CD14-positive monocyte (primary cell): ENCODE data around the gene HSPA1L. TPM values are rescaled to one million over a fixed set of nuclear protein-coding genes. Genes with fewer than 3 reads are reported as not detected.
A peak's percentile ranks its signal among the peaks of the same experiment; 100 is the strongest.

Source experiments
- DNase-seq, 3 donors: peaks; one replicate each; pipeline ENCODE4 v3.0.0-alpha.2; 2011 to 2022
- H2AFZ ChIP-seq: 2 replicates; pipeline ENCODE4 v1.6.0; 2012; ENCODE audit warnings: mild to moderate bottlenecking, low read depth, low read length, inconsistent platforms; ENCODE audit not compliant: insufficient read depth, poor library complexity, severe bottlenecking
- H3K27ac ChIP-seq, 2 donors: 1 replicate in 1 of 2; 2 replicates in 1 of 2; pipeline ENCODE4 v1.5.1; 2012 to 2013; ENCODE audit warnings: low read length in 2 of 2, control low read depth in 1 of 2, inconsistent platforms in 1 of 2, low read depth in 1 of 2, mild to moderate bottlenecking in 1 of 2
- H3K27me3 ChIP-seq, 2 donors: one replicate each; pipeline versions ENCODE4 v1.6.0 to v1.6.1; 2011 to 2013; ENCODE audit warnings: low read length in 2 of 2; ENCODE audit not compliant: control insufficient read depth in 2 of 2, insufficient read depth in 2 of 2
- H3K36me3 ChIP-seq, 2 donors: replicated peaks in 1 of 2; 1 replicate in 1 of 2; 2 replicates in 1 of 2; pipeline versions ENCODE4 v1.5.1 to v1.6.1; 2012 to 2013; ENCODE audit warnings: low read length in 2 of 2, control low read depth in 1 of 2, inconsistent platforms in 1 of 2, mild to moderate bottlenecking in 1 of 2; ENCODE audit not compliant: insufficient read depth in 2 of 2, control insufficient read depth in 1 of 2
- H3K4me1 ChIP-seq, 2 donors: 1 replicate in 1 of 2; 2 replicates in 1 of 2; pipeline versions ENCODE4 v1.5.1 to v1.6.1; 2012 to 2013; ENCODE audit warnings: low read length in 2 of 2, control low read depth in 1 of 2, inconsistent platforms in 1 of 2, mild to moderate bottlenecking in 1 of 2, moderate library complexity in 1 of 2; ENCODE audit not compliant: insufficient read depth in 2 of 2, control insufficient read depth in 1 of 2
- H3K4me2 ChIP-seq: replicated peaks from 2 replicates; pipeline ENCODE3; 2012; ENCODE audit warnings: low read length, moderate library complexity, mild to moderate bottlenecking; ENCODE audit not compliant: poor library complexity, severe bottlenecking; ENCODE audit errors: extremely low read depth
- H3K4me3 ChIP-seq, 3 experiments: fragments of 200-600 bp in 1 of 3; sonication (generic) in 1 of 3; replicated peaks in 1 of 3; 1 replicate in 2 of 3; 2 replicates in 1 of 3; pipeline ENCODE4 v1.5.1; 2011 to 2013; ENCODE audit warnings: low read length in 3 of 3, mild to moderate bottlenecking in 3 of 3, control low read depth in 2 of 3, low read depth in 2 of 3, inconsistent platforms in 1 of 3, moderate library complexity in 1 of 3
- H3K79me2 ChIP-seq: 2 replicates; pipeline ENCODE4 v1.6.0; 2012; ENCODE audit warnings: mild to moderate bottlenecking, control low read depth, inconsistent platforms, low read length, moderate library complexity; ENCODE audit not compliant: insufficient read depth
- H3K9ac ChIP-seq: 2 replicates; pipeline ENCODE4 v1.6.0; 2017; ENCODE audit warnings: low read length, mild to moderate bottlenecking; ENCODE audit not compliant: insufficient read depth, poor library complexity, severe bottlenecking
- H3K9me3 ChIP-seq, 2 donors: replicated peaks in 1 of 2; 1 replicate in 1 of 2; 2 replicates in 1 of 2; pipeline versions ENCODE4 v1.5.1 to v1.6.1; 2012 to 2013; ENCODE audit warnings: low read length in 2 of 2, control low read depth in 1 of 2; ENCODE audit not compliant: control insufficient read depth in 1 of 2, insufficient read depth in 1 of 2
- H4K20me1 ChIP-seq: 2 replicates; pipeline ENCODE4 v1.6.0; 2012; ENCODE audit warnings: mild to moderate bottlenecking, low read length, control low read depth, moderate library complexity; ENCODE audit not compliant: insufficient read depth
- H3K27ac Mint-ChIP-seq, 7 donors: one replicate each; pipeline ENCODE4 v1.8.0; 2020; ENCODE audit warnings: mild to moderate bottlenecking in 7 of 7, mixed read lengths in 7 of 7, moderate library complexity in 6 of 7, inconsistent platforms in 2 of 7
- H3K27me3 Mint-ChIP-seq, 3 donors: one replicate each; pipeline ENCODE4 v1.8.0; 2021 to 2022; ENCODE audit warnings: low read depth in 3 of 3, mild to moderate bottlenecking in 3 of 3, mixed read lengths in 3 of 3, moderate library complexity in 3 of 3, inconsistent platforms in 1 of 3
- H3K36me3 Mint-ChIP-seq, 2 donors: one replicate each; pipeline ENCODE4 v1.8.0; 2020; ENCODE audit warnings: mixed read lengths in 2 of 2, inconsistent platforms in 1 of 2, mild to moderate bottlenecking in 1 of 2
- H3K4me1 Mint-ChIP-seq: one replicate; pipeline ENCODE4 v1.8.0; 2020; ENCODE audit warnings: mild to moderate bottlenecking, mixed read lengths
- H3K4me3 Mint-ChIP-seq, 2 donors: one replicate each; pipeline ENCODE4 v1.8.0; 2020; ENCODE audit warnings: mild to moderate bottlenecking in 2 of 2, mixed read lengths in 2 of 2, moderate library complexity in 1 of 2
- H3K9me3 Mint-ChIP-seq, 7 donors: one replicate each; pipeline ENCODE4 v1.8.0; 2020 to 2022; ENCODE audit warnings: mixed read lengths in 7 of 7, mild to moderate bottlenecking in 6 of 7, moderate library complexity in 6 of 7, inconsistent platforms in 2 of 7
- WGBS: methylation state at CpG from one replicate; pipeline ENCODE4 v1.1.5; 2013; ENCODE audit warnings: missing lambda C conversion rate; ENCODE audit not compliant: insufficient coverage; 5-methylcytosine and 5-hydroxymethylcytosine counted together
- intact Hi-C, 2 donors: fragments of 100-400 bp; cut with micrococcal nuclease; formaldehyde crosslinking; loops; one replicate each; pipeline versions ENCODE4 v1.15.0 to v1.15.1; 2023
- polyA plus RNA-seq, 3 donors: library from polyadenylated mRNA; depleted of rRNA in 1 of 3; unstranded in 2 of 3; stranded (reverse) in 1 of 3; fragments of 300-500 nt in 2 of 3; fragments of >200 nt in 1 of 3; fragmentation: Illumina TruSeq in 2 of 3; gene quantifications; 1 replicate in 2 of 3; 2 replicates in 1 of 3; pipeline ENCODE4 v1.2.3, GENCODE V29; 2012 to 2021
- TF ChIP-seq, protein P1 (sequence below): fragments of 200-600 bp; IDR thresholded peaks from one replicate; pipeline ENCODE4 v1.8.0; 2022; ENCODE audit warnings: antibody characterized with exemption, mild to moderate bottlenecking

Gene HSPA1L
- polyA plus RNA-seq, 3 donors, result 0.53 to 0.72 (median 0.55) TPM

DNA sequence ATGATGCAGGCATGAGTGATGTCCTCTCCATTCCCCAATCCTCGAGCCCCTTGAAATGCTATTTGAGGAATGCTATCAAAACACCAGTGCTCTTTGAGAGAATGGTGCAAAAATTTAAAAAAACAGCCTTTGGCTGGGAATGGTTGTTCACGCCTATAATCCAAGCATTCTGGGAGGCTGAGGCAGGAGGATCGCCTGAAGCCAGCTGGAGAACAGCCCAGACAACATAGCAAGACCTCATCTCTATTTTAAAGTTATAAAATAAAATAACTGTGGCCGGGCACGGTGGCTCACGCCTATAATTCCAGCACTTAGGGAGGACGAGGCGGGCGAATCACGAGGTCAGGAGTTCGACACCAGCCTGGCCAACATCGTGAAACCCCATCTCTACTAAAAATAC, 15.3 kb downstream of the HSPA1L start:
- Mint-ChIP-seq H3K4me3 (no peak overlapping the region), H3K36me3 (peaks cover 10 to 28% of the 10 kb centered on the region in 2 donors), H3K4me1 (peaks cover 8% of the 10 kb centered on the region), H3K27me3 (peaks cover 0 to 4% (median 0%) of the 10 kb centered on the region in 3 donors), H3K27ac (no peak overlapping the region), H3K9me3 (no peaks in the 10 kb centered on the region)
- no peak for DNase-seq
- no peak overlapping the region for H2AFZ ChIP-seq
- no peaks in the 10 kb centered on the region for H4K20me1 ChIP-seq
- no peaks in the 10 kb centered on the region for H3K9me3 ChIP-seq
- intact Hi-C loops, result loop anchor here in 1 of 2 donors (10.0 kb wide), 1 partner anchor 65 kb away; the partner anchor contains the start of gene CLIC1
- TF ChIP-seq, protein P1, sequence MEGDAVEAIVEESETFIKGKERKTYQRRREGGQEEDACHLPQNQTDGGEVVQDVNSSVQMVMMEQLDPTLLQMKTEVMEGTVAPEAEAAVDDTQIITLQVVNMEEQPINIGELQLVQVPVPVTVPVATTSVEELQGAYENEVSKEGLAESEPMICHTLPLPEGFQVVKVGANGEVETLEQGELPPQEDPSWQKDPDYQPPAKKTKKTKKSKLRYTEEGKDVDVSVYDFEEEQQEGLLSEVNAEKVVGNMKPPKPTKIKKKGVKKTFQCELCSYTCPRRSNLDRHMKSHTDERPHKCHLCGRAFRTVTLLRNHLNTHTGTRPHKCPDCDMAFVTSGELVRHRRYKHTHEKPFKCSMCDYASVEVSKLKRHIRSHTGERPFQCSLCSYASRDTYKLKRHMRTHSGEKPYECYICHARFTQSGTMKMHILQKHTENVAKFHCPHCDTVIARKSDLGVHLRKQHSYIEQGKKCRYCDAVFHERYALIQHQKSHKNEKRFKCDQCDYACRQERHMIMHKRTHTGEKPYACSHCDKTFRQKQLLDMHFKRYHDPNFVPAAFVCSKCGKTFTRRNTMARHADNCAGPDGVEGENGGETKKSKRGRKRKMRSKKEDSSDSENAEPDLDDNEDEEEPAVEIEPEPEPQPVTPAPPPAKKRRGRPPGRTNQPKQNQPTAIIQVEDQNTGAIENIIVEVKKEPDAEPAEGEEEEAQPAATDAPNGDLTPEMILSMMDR, result no peak
- no peak overlapping the region for H3K9ac ChIP-seq
- peaks cover 0 to 13% of the 10 kb centered on the region in 2 donors for H3K36me3 ChIP-seq
- peaks cover 21% of the 10 kb centered on the region for H3K79me2 ChIP-seq
- H3K4me1 ChIP-seq, result peaks cover 9 to 12% of the 10 kb centered on the region in 2 donors
- H3K27ac ChIP-seq, result no peak overlapping the region
- 93% methylated on average over 3 of the region's 12 CpGs for WGBS
- no peaks in the 10 kb centered on the region for H3K27me3 ChIP-seq
- H3K4me3 ChIP-seq, result no peak overlapping the region
- no peak overlapping the region for H3K4me2 ChIP-seq

DNA sequence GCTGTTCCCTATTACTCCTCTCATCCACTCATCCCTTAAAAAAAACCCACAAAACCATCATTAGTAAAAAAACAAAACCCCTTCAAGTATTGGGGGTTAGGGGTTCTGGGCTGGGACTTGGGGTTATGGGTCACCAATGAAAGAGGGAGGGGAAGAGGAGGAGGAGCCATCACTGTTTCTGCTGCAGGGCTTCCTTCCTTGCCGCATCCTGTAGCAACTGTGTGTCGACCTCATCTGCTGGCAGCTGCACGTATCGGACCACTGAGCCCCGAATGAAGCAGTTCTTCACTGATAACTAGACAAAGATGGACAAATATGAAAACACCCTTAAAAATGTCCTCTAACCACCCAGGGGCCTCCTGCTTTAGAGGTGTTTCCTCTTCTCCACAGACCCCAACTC, 17.5 kb downstream of the HSPA1L start:
- Mint-ChIP-seq H3K4me1 (peaks cover 21% of the 10 kb centered on the region), H3K9me3 (no peaks in the 10 kb centered on the region), H3K27ac (peak overlapping the region in 5 of 7 donors; percentile 47 to 67 (median 65)), H3K27me3 (peaks cover 0 to 2% (median 0%) of the 10 kb centered on the region in 3 donors), H3K36me3 (peaks cover 9 to 24% of the 10 kb centered on the region in 2 donors), H3K4me3 (no peak overlapping the region)
- Histone ChIP-seq H2AFZ (no peak overlapping the region), H3K36me3 (peaks cover 0 to 16% of the 10 kb centered on the region in 2 donors), H3K4me3 (no peak overlapping the region), H3K27me3 (no peaks in the 10 kb centered on the region), H3K27ac (peak overlapping the region in 1 of 2 donors; percentile 31), H3K79me2 (peaks cover 31% of the 10 kb centered on the region), H4K20me1 (no peaks in the 10 kb centered on the region), H3K9ac (no peak overlapping the region), H3K9me3 (no peaks in the 10 kb centered on the region), H3K4me1 (peaks cover 19 to 27% of the 10 kb centered on the region in 2 donors), H3K4me2 (no peak overlapping the region)
- WGBS, result 7% methylated on average over 5 of the region's 5 CpGs
- DNase-seq, result no peak
- intact Hi-C loops, result loop anchor here in 1 of 2 donors (10.0 kb wide), 1 partner anchor 63 kb away; the partner anchor contains the start of gene CLIC1
- TF ChIP-seq, protein P1, result no peak
